Endothelial cell of umbilical vein (primary cell): ENCODE results near the gene C12orf57. TPM values are rescaled to one million over a fixed set of nuclear protein-coding genes. Genes with fewer than 3 reads are reported as not detected.

Experiments
- BruUV-seq: library from RNA; stranded (reverse); fragments of 400-500 nt; replicated peaks from 2 replicates; lab custom pipeline; 2021; lab: Mats Ljungman, UMichigan
- CTCF ChIA-PET: fragments of 300-600, 350-600 bp; sonication (Branson Sonifier 250); formaldehyde crosslinking; loops from one replicate; lab custom pipeline; 2021; ENCODE audit warnings: antibody characterized with exemption, inconsistent platforms; lab: Charles Lee
- POLR2A ChIA-PET: fragments of 300-600, 350-600 bp; sonication (Branson Sonifier 250); formaldehyde crosslinking; loops from one replicate; lab custom pipeline; 2021; ENCODE audit warnings: antibody characterized with exemption, inconsistent platforms; lab: Charles Lee
- DNase-seq: peaks from one replicate; pipeline ENCODE4 v3.0.0-alpha.2; 2011; ENCODE audit warnings: low read depth, low spot score
- FAIRE-seq: peaks from 2 replicates; lab custom pipeline; 2011; peaks lifted over from hg19 to GRCh38; lab: Jason Lieb, UNC
- H2AFZ ChIP-seq: 2 replicates; pipeline ENCODE4 v1.6.0; 2012; ENCODE audit warnings: low read depth, low read length, control low read depth, inconsistent platforms
- H3K27ac ChIP-seq: 2 replicates; pipeline ENCODE4 v1.5.1; 2011; ENCODE audit warnings: low read depth, mild to moderate bottlenecking, control low read depth, low read length, moderate library complexity; ENCODE audit not compliant: insufficient read depth
- H3K27me3 ChIP-seq, 2 experiments: 2 replicates each; pipeline versions ENCODE4 v1.6.0 to v1.6.1; 2011; ENCODE audit warnings: low read length in 2 of 2, mixed read lengths in 1 of 2; ENCODE audit not compliant: control insufficient read depth in 2 of 2, insufficient read depth in 2 of 2
- H3K36me3 ChIP-seq, 2 experiments: 2 replicates in 1 of 2; 3 replicates in 1 of 2; pipeline ENCODE4 v1.5.1; 2011; ENCODE audit warnings: low read length in 2 of 2, mild to moderate bottlenecking in 1 of 2, moderate library complexity in 1 of 2; ENCODE audit not compliant: control insufficient read depth in 2 of 2, insufficient read depth in 2 of 2; ENCODE audit errors: extremely low read depth in 1 of 2
- H3K4me1 ChIP-seq: 3 replicates; pipeline ENCODE4 v1.5.1; 2011; ENCODE audit warnings: mild to moderate bottlenecking, low read length; ENCODE audit not compliant: control insufficient read depth, insufficient read depth; ENCODE audit errors: extremely low read depth
- H3K4me2 ChIP-seq: 2 replicates; pipeline ENCODE4 v1.6.1; 2011; ENCODE audit warnings: low read length, control low read depth, mixed read lengths; ENCODE audit not compliant: insufficient read depth
- H3K4me3 ChIP-seq, 3 experiments: fragments of 200-600 bp in 1 of 3; sonication (generic), shearing (Covaris generic) in 1 of 3; replicated peaks in 1 of 3; 2 replicates each; pipeline ENCODE4 v1.5.1; 2011 to 2016; ENCODE audit warnings: control low read depth in 3 of 3, low read length in 3 of 3, mild to moderate bottlenecking in 2 of 3, inconsistent platforms in 1 of 3, low read depth in 1 of 3, moderate library complexity in 1 of 3; ENCODE audit not compliant: insufficient read depth in 1 of 3
- H3K79me2 ChIP-seq: 2 replicates; pipeline ENCODE4 v1.6.0; 2012; ENCODE audit warnings: low read length, inconsistent platforms; ENCODE audit not compliant: control insufficient read depth, insufficient read depth
- H3K9ac ChIP-seq: replicated peaks from 2 replicates; pipeline ENCODE3; 2011; ENCODE audit warnings: low read length, control low read depth; ENCODE audit not compliant: insufficient read depth; ENCODE audit errors: extremely low read depth
- H3K9me1 ChIP-seq: replicated peaks from 3 replicates; pipeline ENCODE4 v1.6.0; 2011; ENCODE audit warnings: mild to moderate bottlenecking, low read length; ENCODE audit not compliant: control insufficient read depth, insufficient read depth; ENCODE audit errors: extremely low read depth
- H3K9me3 ChIP-seq: replicated peaks from 2 replicates; pipeline ENCODE4 v1.5.1; 2012; ENCODE audit warnings: low read length, inconsistent platforms; ENCODE audit not compliant: control insufficient read depth, insufficient read depth
- H4K20me1 ChIP-seq: replicated peaks from 2 replicates; pipeline ENCODE3; 2011; ENCODE audit warnings: mild to moderate bottlenecking, low read length; ENCODE audit not compliant: control insufficient read depth, insufficient read depth; ENCODE audit errors: extremely low read depth
- EZH2 ChIP-seq: IDR thresholded peaks from 2 replicates; pipeline ENCODE4 v1.6.1; 2012; ENCODE audit warnings: borderline replicate concordance, low read depth, mild to moderate bottlenecking, moderate library complexity, low read length, inconsistent platforms; ENCODE audit not compliant: severe bottlenecking
- FOS ChIP-seq: IDR thresholded peaks from 2 replicates; pipeline ENCODE4 v1.6.1; 2011; ENCODE audit warnings: mild to moderate bottlenecking, low read length, moderate library complexity, borderline replicate concordance; ENCODE audit not compliant: insufficient read depth
- GATA2 ChIP-seq: IDR thresholded peaks from 2 replicates; pipeline ENCODE4 v1.7.0; 2011; ENCODE audit warnings: low read depth, mild to moderate bottlenecking, moderate library complexity, mixed read lengths, low read length; ENCODE audit not compliant: insufficient read length, insufficient read depth
- JUN ChIP-seq: IDR thresholded peaks from 2 replicates; pipeline ENCODE4 v1.6.1; 2011; ENCODE audit warnings: borderline replicate concordance, low read depth; ENCODE audit not compliant: insufficient read length, insufficient read depth
- MAX ChIP-seq: IDR thresholded peaks from 2 replicates; pipeline ENCODE4 v1.6.1; 2011; ENCODE audit not compliant: insufficient read depth, insufficient read length
- MYC ChIP-seq: IDR thresholded peaks from one replicate; pipeline ENCODE4 v1.6.1; 2011; ENCODE audit warnings: mild to moderate bottlenecking, low read depth, low read length
- POLR2A ChIP-seq: IDR thresholded peaks from 2 replicates; pipeline ENCODE4 v1.6.1; 2012; ENCODE audit warnings: low read depth, mild to moderate bottlenecking, control low read depth, low read length
- POLR2AphosphoS5 ChIP-seq: IDR thresholded peaks from 2 replicates; pipeline ENCODE4 v1.6.1; 2012; ENCODE audit warnings: low read depth, mild to moderate bottlenecking, control low read depth, low read length, moderate library complexity; ENCODE audit not compliant: insufficient read depth
- dilution Hi-C: fragments of 300-500 bp; cut with MboI; formaldehyde crosslinking; loops from one replicate; pipeline ENCODE4 v1.15.0; 2019; ENCODE audit warnings: low sequenced_read_pairs; ENCODE audit not compliant: extremely low pct_ligation_motif_present
- intact Hi-C: fragments of 100-400 bp; cut with micrococcal nuclease; formaldehyde crosslinking; loops from one replicate; pipeline ENCODE4 v1.10.0; 2022
- polyA plus RNA-seq, 4 experiments: library from polyadenylated mRNA; depleted of rRNA in 3 of 4; stranded (reverse) in 3 of 4; unstranded in 1 of 4; fragments of >200 nt; gene quantifications; 2 replicates each; pipeline versions ENCODE4 v1.2.1 to v1.2.3, GENCODE V29; 2011 to 2012; ENCODE audit warnings: missing spikeins in 1 of 4
- total RNA-seq: library from RNA; stranded (reverse); gene quantifications from 2 replicates; pipeline ENCODE4 v1.2.3, GENCODE V29; 2021
- TF ChIP-seq, protein P1 (sequence below), 2 donors: IDR thresholded peaks; 1 replicate in 1 of 2; 2 replicates in 1 of 2; pipeline ENCODE4 v1.5.1; 2011; ENCODE audit warnings: low read length in 2 of 2, mild to moderate bottlenecking in 2 of 2, moderate library complexity in 2 of 2, control low read depth in 1 of 2, inconsistent platforms in 1 of 2, low read depth in 1 of 2; ENCODE audit not compliant: insufficient read depth in 1 of 2; ENCODE audit errors: extremely low read depth in 1 of 2

Gene C12orf57
- total and polyA plus RNA-seq, 2 donors (not counting 3 experiments of a cell fraction or from before 2014, with no cell fraction given), result 167 to 729 TPM

- no peak overlapping the region for H3K27ac ChIP-seq
- H3K36me3 ChIP-seq, result peaks cover 10 to 27% of the 10 kb centered on the region in 2 experiments
- ChIA-PET POLR2A (no interaction called here), CTCF (no interaction called here)
- no peaks in the 10 kb centered on the region for H4K20me1 ChIP-seq
- intact Hi-C loops (no loop called here), dilution Hi-C loops (no loop called here)
- FAIRE-seq (no peak), DNase-seq (no peak)
- H3K79me2 ChIP-seq, result no peaks in the 10 kb centered on the region
- H3K27me3 ChIP-seq, result no peaks in the 10 kb centered on the region
- no peak overlapping the region for H2AFZ ChIP-seq
- H3K4me1 ChIP-seq, result no peaks in the 10 kb centered on the region
- no peak for TF ChIP-seq POLR2A
- no peak for TF ChIP-seq MYC
- TF ChIP-seq EZH2, result no peak
- no peak for TF ChIP-seq POLR2AphosphoS5
- TF ChIP-seq FOS, result no peak
- no peak for TF ChIP-seq MAX
- no peak for TF ChIP-seq GATA2
- TF ChIP-seq JUN, result no peak
- TF ChIP-seq, protein P1, sequence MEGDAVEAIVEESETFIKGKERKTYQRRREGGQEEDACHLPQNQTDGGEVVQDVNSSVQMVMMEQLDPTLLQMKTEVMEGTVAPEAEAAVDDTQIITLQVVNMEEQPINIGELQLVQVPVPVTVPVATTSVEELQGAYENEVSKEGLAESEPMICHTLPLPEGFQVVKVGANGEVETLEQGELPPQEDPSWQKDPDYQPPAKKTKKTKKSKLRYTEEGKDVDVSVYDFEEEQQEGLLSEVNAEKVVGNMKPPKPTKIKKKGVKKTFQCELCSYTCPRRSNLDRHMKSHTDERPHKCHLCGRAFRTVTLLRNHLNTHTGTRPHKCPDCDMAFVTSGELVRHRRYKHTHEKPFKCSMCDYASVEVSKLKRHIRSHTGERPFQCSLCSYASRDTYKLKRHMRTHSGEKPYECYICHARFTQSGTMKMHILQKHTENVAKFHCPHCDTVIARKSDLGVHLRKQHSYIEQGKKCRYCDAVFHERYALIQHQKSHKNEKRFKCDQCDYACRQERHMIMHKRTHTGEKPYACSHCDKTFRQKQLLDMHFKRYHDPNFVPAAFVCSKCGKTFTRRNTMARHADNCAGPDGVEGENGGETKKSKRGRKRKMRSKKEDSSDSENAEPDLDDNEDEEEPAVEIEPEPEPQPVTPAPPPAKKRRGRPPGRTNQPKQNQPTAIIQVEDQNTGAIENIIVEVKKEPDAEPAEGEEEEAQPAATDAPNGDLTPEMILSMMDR (IDR thresholded peaks at IDR 0.05; ENCODE audit: extremely low read depth in 1 of 2, insufficient read depth in 1 of 2, low read depth in 1 of 2, low read length in 2 of 2), result no peak
- BruUV-seq, result no TSS peak
- no peaks in the 10 kb centered on the region for H3K9me1 ChIP-seq
- no peaks in the 10 kb centered on the region for H3K9me3 ChIP-seq
- H3K4me2 ChIP-seq, result no peak overlapping the region
- no peak overlapping the region for H3K9ac ChIP-seq
- H3K4me3 ChIP-seq, result no peak overlapping the region
These were observed 36.9 kb downstream of the C12orf57 start for GRCh38 chr12:6980740-6981139.
